Neural cell (in vitro differentiated cells): ENCODE results near the gene IGF1R. TPM values are rescaled to one million over a fixed set of nuclear protein-coding genes. Genes with fewer than 3 reads are reported as not detected.

Experiments
- H2AFZ ChIP-seq: fragments of 200-600, 300-800 bp; sonication (generic), shearing (Covaris generic); 2 replicates; pipeline ENCODE4 v1.6.0; 2014; ENCODE audit warnings: low read depth, mild to moderate bottlenecking, antibody characterized with exemption, low read length, moderate library complexity
- H3F3A ChIP-seq: fragments of 200-600 bp; shearing (Covaris generic); 2 replicates; pipeline ENCODE4 v1.6.1; 2016; ENCODE audit warnings: mild to moderate bottlenecking, moderate library complexity, mixed read lengths, antibody characterized with exemption, low read length; ENCODE audit not compliant: insufficient read depth, poor library complexity, severe bottlenecking
- H3K27ac ChIP-seq: fragments of 200-600, 300-800 bp; sonication (generic), shearing (Covaris generic); 2 replicates; pipeline ENCODE4 v1.5.1; 2014; ENCODE audit warnings: mild to moderate bottlenecking, low read length, moderate library complexity
- H3K27me3 ChIP-seq: fragments of 300-800, 200-600 bp; sonication (generic), shearing (Covaris generic); 2 replicates; pipeline ENCODE4 v1.6.0; 2014; ENCODE audit warnings: mild to moderate bottlenecking, low read depth, low read length, moderate library complexity; ENCODE audit not compliant: insufficient read depth
- H3K36me3 ChIP-seq: fragments of 300-800, 200-600 bp; sonication (generic), shearing (Covaris generic); 2 replicates; pipeline ENCODE4 v1.5.1; 2014; ENCODE audit warnings: mild to moderate bottlenecking, antibody characterized with exemption, low read length, moderate library complexity; ENCODE audit not compliant: insufficient read depth
- H3K4me2 ChIP-seq: fragments of 300-800, 200-600 bp; sonication (generic), shearing (Covaris generic); 2 replicates; pipeline ENCODE4 v1.6.0; 2014; ENCODE audit warnings: mild to moderate bottlenecking, low read length
- H3K4me3 ChIP-seq: fragments of 300-800, 200-600 bp; sonication (generic), shearing (Covaris generic); 2 replicates; pipeline ENCODE4 v1.5.1; 2014; ENCODE audit warnings: mild to moderate bottlenecking, low read length, moderate library complexity
- H3K79me2 ChIP-seq: fragments of 200-600 bp; shearing (Covaris generic); replicated peaks from 2 replicates; pipeline ENCODE4 v1.6.0; 2014; ENCODE audit warnings: mild to moderate bottlenecking, low read length, moderate library complexity; ENCODE audit not compliant: insufficient read depth
- H3K9ac ChIP-seq: fragments of 300-800, 200-600 bp; sonication (generic), shearing (Covaris generic); 2 replicates; pipeline ENCODE4 v1.6.1; 2016; ENCODE audit warnings: mild to moderate bottlenecking, low read length, mixed read lengths
- H3K9me2 ChIP-seq: fragments of 200-600 bp; shearing (Covaris generic); 2 replicates; pipeline ENCODE4 v1.6.1; 2016; ENCODE audit warnings: mild to moderate bottlenecking, low read length, mixed read lengths; ENCODE audit not compliant: insufficient read depth
- H3K9me3 ChIP-seq: fragments of 200-600, 300-800 bp; sonication (generic), shearing (Covaris generic); 2 replicates; pipeline ENCODE4 v1.6.1; 2016; ENCODE audit warnings: mild to moderate bottlenecking, mixed run types, low read length, moderate library complexity, mixed read lengths
- H4K20me1 ChIP-seq: fragments of 200-600 bp; shearing (Covaris generic); 2 replicates; pipeline ENCODE4 v1.6.1; 2016; ENCODE audit warnings: mild to moderate bottlenecking, mixed run types; ENCODE audit not compliant: insufficient read depth
- EP300 ChIP-seq: fragments of 450-650 bp; conservative IDR thresholded peaks from 2 replicates; pipeline ENCODE4 v1.6.1; 2014; ENCODE audit warnings: antibody characterized with exemption, mild to moderate bottlenecking, moderate library complexity; ENCODE audit not compliant: poor library complexity, severe bottlenecking
- EZH2 ChIP-seq: fragments of 200-600, 300-800 bp; shearing (Covaris generic), sonication (generic); IDR thresholded peaks from 2 replicates; pipeline ENCODE4 v1.6.1; 2014; ENCODE audit warnings: antibody characterized with exemption, low read length, borderline replicate concordance, mild to moderate bottlenecking; ENCODE audit not compliant: insufficient read depth, poor library complexity, severe bottlenecking
- MXI1 ChIP-seq: fragments of 450-650 bp; conservative IDR thresholded peaks from 2 replicates; pipeline ENCODE4 v1.6.1; 2014; ENCODE audit warnings: antibody characterized with exemption, mild to moderate bottlenecking; ENCODE audit not compliant: poor library complexity, severe bottlenecking
- POLR2AphosphoS5 ChIP-seq: IDR thresholded peaks from 2 replicates; pipeline ENCODE4 v1.6.1; 2012
- RAD21 ChIP-seq: fragments of 450-650 bp; conservative IDR thresholded peaks from 2 replicates; pipeline ENCODE4 v1.6.1; 2014; ENCODE audit warnings: antibody characterized with exemption, mild to moderate bottlenecking, moderate library complexity
- SMC3 ChIP-seq: fragments of 450-650 bp; conservative IDR thresholded peaks from 2 replicates; pipeline ENCODE4 v1.6.1; 2014; ENCODE audit warnings: antibody characterized with exemption, mild to moderate bottlenecking, moderate library complexity; ENCODE audit not compliant: poor library complexity
- TAF1 ChIP-seq: IDR thresholded peaks from 2 replicates; pipeline ENCODE4 v1.6.1; 2012; ENCODE audit warnings: low read depth
- polyA plus RNA-seq: library from polyadenylated mRNA; depleted of rRNA; stranded (reverse); fragments of >200 nt; gene quantifications from 2 replicates; pipeline ENCODE4 v1.2.3, GENCODE V29; 2014
- TF ChIP-seq, protein P1 (sequence below): IDR thresholded peaks from 2 replicates; pipeline ENCODE4 v1.6.1; 2012; ENCODE audit warnings: borderline replicate concordance
- TF ChIP-seq, protein P2 (sequence below): fragments of 450-650 bp; IDR thresholded peaks from 2 replicates; pipeline ENCODE4 v1.5.1; 2014; ENCODE audit warnings: antibody characterized with exemption, mild to moderate bottlenecking, moderate library complexity; ENCODE audit not compliant: poor library complexity, severe bottlenecking

The IGF1R gene
- polyA plus RNA-seq, 1 donor from 2014 or later: 10.9 TPM

DNA sequence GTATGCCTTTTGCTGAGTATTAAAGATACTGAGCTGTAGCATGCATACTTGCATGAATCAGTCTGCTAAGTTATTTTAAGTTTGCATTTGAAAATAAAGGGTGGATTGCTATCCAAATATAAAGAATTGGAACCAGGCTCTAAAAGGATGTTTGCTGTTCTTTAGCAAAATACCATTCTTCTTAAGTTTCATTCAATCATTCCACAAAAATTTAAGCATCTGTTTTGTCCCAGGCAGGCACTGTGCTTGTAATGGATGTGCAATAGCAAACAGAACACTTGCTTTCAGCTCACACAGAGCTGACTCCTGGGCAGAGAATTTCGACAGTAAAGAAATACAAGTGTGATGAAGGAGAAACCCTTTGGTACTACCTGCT, 208.2 kb downstream of the IGF1R start:
- Histone ChIP-seq H3K79me2 (peaks cover 64% of the 10 kb centered on the region), H3K4me3 (no peak overlapping the region), H3K27me3 (no peaks in the 10 kb centered on the region), H3K9me3 (no peaks in the 10 kb centered on the region), H3F3A (no peaks in the 10 kb centered on the region), H2AFZ (no peak overlapping the region), H3K9me2 (no peaks in the 10 kb centered on the region), H3K36me3 (no peaks in the 10 kb centered on the region), H4K20me1 (peaks cover 4% of the 10 kb centered on the region), H3K4me2 (no peak overlapping the region), H3K9ac (no peak overlapping the region), H3K27ac (no peak overlapping the region)
- TF ChIP-seq EP300: no peak
- no peak for TF ChIP-seq EZH2
- no peak for TF ChIP-seq TAF1
- TF ChIP-seq, protein P1, sequence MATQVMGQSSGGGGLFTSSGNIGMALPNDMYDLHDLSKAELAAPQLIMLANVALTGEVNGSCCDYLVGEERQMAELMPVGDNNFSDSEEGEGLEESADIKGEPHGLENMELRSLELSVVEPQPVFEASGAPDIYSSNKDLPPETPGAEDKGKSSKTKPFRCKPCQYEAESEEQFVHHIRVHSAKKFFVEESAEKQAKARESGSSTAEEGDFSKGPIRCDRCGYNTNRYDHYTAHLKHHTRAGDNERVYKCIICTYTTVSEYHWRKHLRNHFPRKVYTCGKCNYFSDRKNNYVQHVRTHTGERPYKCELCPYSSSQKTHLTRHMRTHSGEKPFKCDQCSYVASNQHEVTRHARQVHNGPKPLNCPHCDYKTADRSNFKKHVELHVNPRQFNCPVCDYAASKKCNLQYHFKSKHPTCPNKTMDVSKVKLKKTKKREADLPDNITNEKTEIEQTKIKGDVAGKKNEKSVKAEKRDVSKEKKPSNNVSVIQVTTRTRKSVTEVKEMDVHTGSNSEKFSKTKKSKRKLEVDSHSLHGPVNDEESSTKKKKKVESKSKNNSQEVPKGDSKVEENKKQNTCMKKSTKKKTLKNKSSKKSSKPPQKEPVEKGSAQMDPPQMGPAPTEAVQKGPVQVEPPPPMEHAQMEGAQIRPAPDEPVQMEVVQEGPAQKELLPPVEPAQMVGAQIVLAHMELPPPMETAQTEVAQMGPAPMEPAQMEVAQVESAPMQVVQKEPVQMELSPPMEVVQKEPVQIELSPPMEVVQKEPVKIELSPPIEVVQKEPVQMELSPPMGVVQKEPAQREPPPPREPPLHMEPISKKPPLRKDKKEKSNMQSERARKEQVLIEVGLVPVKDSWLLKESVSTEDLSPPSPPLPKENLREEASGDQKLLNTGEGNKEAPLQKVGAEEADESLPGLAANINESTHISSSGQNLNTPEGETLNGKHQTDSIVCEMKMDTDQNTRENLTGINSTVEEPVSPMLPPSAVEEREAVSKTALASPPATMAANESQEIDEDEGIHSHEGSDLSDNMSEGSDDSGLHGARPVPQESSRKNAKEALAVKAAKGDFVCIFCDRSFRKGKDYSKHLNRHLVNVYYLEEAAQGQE: no peak
- no peak for TF ChIP-seq POLR2AphosphoS5
- no peak for TF ChIP-seq SMC3
- TF ChIP-seq RAD21: no peak
- TF ChIP-seq MXI1: no peak
- TF ChIP-seq, protein P2, sequence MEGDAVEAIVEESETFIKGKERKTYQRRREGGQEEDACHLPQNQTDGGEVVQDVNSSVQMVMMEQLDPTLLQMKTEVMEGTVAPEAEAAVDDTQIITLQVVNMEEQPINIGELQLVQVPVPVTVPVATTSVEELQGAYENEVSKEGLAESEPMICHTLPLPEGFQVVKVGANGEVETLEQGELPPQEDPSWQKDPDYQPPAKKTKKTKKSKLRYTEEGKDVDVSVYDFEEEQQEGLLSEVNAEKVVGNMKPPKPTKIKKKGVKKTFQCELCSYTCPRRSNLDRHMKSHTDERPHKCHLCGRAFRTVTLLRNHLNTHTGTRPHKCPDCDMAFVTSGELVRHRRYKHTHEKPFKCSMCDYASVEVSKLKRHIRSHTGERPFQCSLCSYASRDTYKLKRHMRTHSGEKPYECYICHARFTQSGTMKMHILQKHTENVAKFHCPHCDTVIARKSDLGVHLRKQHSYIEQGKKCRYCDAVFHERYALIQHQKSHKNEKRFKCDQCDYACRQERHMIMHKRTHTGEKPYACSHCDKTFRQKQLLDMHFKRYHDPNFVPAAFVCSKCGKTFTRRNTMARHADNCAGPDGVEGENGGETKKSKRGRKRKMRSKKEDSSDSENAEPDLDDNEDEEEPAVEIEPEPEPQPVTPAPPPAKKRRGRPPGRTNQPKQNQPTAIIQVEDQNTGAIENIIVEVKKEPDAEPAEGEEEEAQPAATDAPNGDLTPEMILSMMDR: no peak

GRCh38 chr15:98858610-98859023, 210.3 kb downstream of the IGF1R start:
- Histone ChIP-seq H3F3A (no peaks in the 10 kb centered on the region), H2AFZ (no peak overlapping the region), H3K79me2 (peaks cover 69% of the 10 kb centered on the region), H3K36me3 (no peaks in the 10 kb centered on the region), H3K9me3 (no peaks in the 10 kb centered on the region), H3K4me3 (no peak overlapping the region), H3K27me3 (no peaks in the 10 kb centered on the region), H3K9ac (no peak overlapping the region), H3K27ac (no peak overlapping the region), H3K4me2 (no peak overlapping the region), H4K20me1 (peaks cover 4% of the 10 kb centered on the region), H3K9me2 (no peaks in the 10 kb centered on the region)
- no peak for TF ChIP-seq POLR2AphosphoS5
- TF ChIP-seq EZH2: no peak
- no peak for TF ChIP-seq SMC3
- TF ChIP-seq MXI1: no peak
- no peak for TF ChIP-seq TAF1

- H3K9ac ChIP-seq: no peak overlapping the region
- peaks cover 65% of the 10 kb centered on the region for H3K79me2 ChIP-seq
- H3K4me3 ChIP-seq: no peak overlapping the region
- no peak overlapping the region for H3K4me2 ChIP-seq
- TF ChIP-seq, protein P1: no peak
- no peak for TF ChIP-seq EZH2
- no peaks in the 10 kb centered on the region for H3K36me3 ChIP-seq
- no peaks in the 10 kb centered on the region for H3K9me2 ChIP-seq
- H3F3A ChIP-seq: no peaks in the 10 kb centered on the region
- no peak overlapping the region for H3K27ac ChIP-seq
- H2AFZ ChIP-seq: no peak overlapping the region
- peaks cover 4% of the 10 kb centered on the region for H4K20me1 ChIP-seq
- H3K9me3 ChIP-seq: no peaks in the 10 kb centered on the region
- no peaks in the 10 kb centered on the region for H3K27me3 ChIP-seq
Observed at GRCh38 chr15:98859149-98859548, 210.8 kb downstream of the IGF1R start.
